Measurements from ENCODE around the gene AFAP1L2. TPM values are rescaled to one million over a fixed set of nuclear protein-coding genes. Genes with fewer than 3 reads are reported as not detected.

Gene AFAP1L2
- polyA plus RNA-seq, 3 donors: 0.01 to 0.43 TPM; not detected in 1

DNA sequence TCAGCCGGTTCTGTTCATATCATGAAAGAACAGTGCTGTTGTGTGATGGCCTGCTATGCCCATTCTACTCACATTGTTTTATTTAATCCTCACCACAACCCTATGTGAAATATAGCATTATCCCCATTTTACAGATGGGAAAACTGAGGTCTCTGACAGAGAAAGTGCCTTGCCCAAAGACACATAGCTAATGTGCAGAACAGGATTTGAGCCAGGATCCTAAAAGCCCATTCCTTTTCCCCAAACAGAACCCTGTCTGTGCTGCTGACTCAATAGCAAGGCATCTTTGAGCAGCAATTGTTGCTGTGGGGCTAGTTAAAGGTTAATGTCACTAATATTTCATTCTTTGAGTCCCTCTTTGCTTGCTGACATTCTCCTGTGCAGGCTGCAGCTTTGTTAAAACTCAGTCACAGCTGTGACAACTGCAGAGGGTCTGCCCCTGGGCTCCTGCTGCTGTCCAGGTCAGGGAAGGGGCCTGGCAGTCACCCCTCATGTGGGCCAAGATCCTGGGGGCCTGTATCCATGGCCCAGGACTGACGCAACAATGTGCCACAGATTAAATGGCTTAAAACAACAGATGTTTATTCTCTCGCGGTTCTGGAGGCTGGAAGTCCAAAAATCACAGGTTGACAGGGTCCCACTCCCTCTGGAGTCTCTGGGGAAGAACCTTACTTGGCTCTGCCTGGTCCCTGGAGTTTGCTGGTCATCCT is 40.4 kb downstream of the AFAP1L2 start:
- no peak overlapping the region for H3K27ac ChIP-seq (ENCODE audit: low read depth in 1 of 2, low read length in 2 of 2)
- Mint-ChIP-seq H3K4me3 (no peak overlapping the region), H3K9me3 (peaks cover 0 to 3% (median 0%) of the 10 kb centered on the region in 7 donors), H3K27me3 (ENCODE audit: low read depth in 3 of 3) (peaks cover 0 to 5% (median 2%) of the 10 kb centered on the region in 3 donors), H3K27ac (peak overlapping the region in 1 of 7 donors; percentile 41), H3K4me1 (no peaks in the 10 kb centered on the region), H3K36me3 (no peaks in the 10 kb centered on the region)
- no peak overlapping the region for H2AFZ ChIP-seq (ENCODE audit: insufficient read depth, low read depth, low read length, poor library complexity, severe bottlenecking)
- no peak for DNase-seq
- TF ChIP-seq, protein P1, sequence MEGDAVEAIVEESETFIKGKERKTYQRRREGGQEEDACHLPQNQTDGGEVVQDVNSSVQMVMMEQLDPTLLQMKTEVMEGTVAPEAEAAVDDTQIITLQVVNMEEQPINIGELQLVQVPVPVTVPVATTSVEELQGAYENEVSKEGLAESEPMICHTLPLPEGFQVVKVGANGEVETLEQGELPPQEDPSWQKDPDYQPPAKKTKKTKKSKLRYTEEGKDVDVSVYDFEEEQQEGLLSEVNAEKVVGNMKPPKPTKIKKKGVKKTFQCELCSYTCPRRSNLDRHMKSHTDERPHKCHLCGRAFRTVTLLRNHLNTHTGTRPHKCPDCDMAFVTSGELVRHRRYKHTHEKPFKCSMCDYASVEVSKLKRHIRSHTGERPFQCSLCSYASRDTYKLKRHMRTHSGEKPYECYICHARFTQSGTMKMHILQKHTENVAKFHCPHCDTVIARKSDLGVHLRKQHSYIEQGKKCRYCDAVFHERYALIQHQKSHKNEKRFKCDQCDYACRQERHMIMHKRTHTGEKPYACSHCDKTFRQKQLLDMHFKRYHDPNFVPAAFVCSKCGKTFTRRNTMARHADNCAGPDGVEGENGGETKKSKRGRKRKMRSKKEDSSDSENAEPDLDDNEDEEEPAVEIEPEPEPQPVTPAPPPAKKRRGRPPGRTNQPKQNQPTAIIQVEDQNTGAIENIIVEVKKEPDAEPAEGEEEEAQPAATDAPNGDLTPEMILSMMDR (IDR thresholded peaks at IDR 0.05): no peak
- no peaks in the 10 kb centered on the region for H3K9me3 ChIP-seq (replicated peaks in 1 of 2; ENCODE audit: control insufficient read depth in 1 of 2, insufficient read depth in 1 of 2, low read length in 2 of 2)
- intact Hi-C loops (cut with micrococcal nuclease): no loop called here
- H3K79me2 ChIP-seq (ENCODE audit: insufficient read depth, low read length): no peaks in the 10 kb centered on the region
- H3K4me2 ChIP-seq (replicated peaks; ENCODE audit: extremely low read depth, low read length, poor library complexity, severe bottlenecking): no peak overlapping the region
- no peaks in the 10 kb centered on the region for H3K36me3 ChIP-seq (replicated peaks in 1 of 2; ENCODE audit: control insufficient read depth in 1 of 2, insufficient read depth in 2 of 2, low read length in 2 of 2)
- H3K9ac ChIP-seq (ENCODE audit: insufficient read depth, low read length, poor library complexity, severe bottlenecking): no peak overlapping the region
- no peaks in the 10 kb centered on the region for H3K27me3 ChIP-seq (ENCODE audit: control insufficient read depth in 2 of 2, insufficient read depth in 2 of 2, low read length in 2 of 2)
- H3K4me3 ChIP-seq (replicated peaks in 1 of 3; ENCODE audit: low read depth in 2 of 3, low read length in 3 of 3): no peak overlapping the region
- no peaks in the 10 kb centered on the region for H4K20me1 ChIP-seq (ENCODE audit: insufficient read depth, low read length)
- 92% methylated on average over 3 of the region's 4 CpGs for WGBS (ENCODE audit: insufficient coverage)
- no peaks in the 10 kb centered on the region for H3K4me1 ChIP-seq (ENCODE audit: control insufficient read depth in 1 of 2, insufficient read depth in 2 of 2, low read length in 2 of 2)

DNA sequence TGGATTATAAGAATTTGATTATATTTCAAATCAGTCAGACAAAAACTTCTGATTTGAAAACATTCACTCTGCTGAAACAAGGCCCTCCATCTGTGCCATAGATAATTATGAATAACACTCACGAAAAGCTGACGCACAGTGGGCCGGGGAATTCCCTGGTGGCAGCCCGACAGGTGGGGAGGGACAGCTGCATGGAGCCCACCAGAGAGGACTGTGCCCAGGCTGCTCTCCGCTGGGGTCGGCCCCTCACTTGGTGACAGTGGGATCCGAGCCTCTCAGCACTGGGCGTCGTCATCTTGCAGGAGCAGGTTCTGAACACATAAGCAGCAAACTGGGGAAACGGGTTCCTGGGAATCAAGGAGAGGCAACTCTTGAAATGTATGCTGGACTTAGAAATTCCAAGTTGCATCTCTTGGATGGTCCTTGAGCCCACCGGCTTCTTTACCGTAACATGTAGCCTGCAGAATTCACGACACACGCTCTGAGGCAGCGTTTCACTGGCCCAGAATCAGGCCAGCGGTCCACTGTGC is 41.4 kb downstream of the AFAP1L2 start:
- H3K36me3 Mint-ChIP-seq: no peaks in the 10 kb centered on the region
- no peaks in the 10 kb centered on the region for H3K79me2 ChIP-seq (ENCODE audit: insufficient read depth, low read length)
- intact Hi-C loops (cut with micrococcal nuclease): no loop called here
- DNase-seq: no peak
- H2AFZ ChIP-seq (ENCODE audit: insufficient read depth, low read depth, low read length, poor library complexity, severe bottlenecking): no peak overlapping the region
- H3K9ac ChIP-seq (ENCODE audit: insufficient read depth, low read length, poor library complexity, severe bottlenecking): no peak overlapping the region
- no peaks in the 10 kb centered on the region for H3K4me1 ChIP-seq (ENCODE audit: control insufficient read depth in 1 of 2, insufficient read depth in 2 of 2, low read length in 2 of 2)
- TF ChIP-seq, protein P1 (IDR thresholded peaks at IDR 0.05): no peak
- WGBS (ENCODE audit: insufficient coverage): 94% methylated on average over 14 of the region's 16 CpGs
- H3K36me3 ChIP-seq (replicated peaks in 1 of 2; ENCODE audit: control insufficient read depth in 1 of 2, insufficient read depth in 2 of 2, low read length in 2 of 2): no peaks in the 10 kb centered on the region
- no peak overlapping the region for H3K4me3 Mint-ChIP-seq
- H3K4me2 ChIP-seq (replicated peaks; ENCODE audit: extremely low read depth, low read length, poor library complexity, severe bottlenecking): no peak overlapping the region
- peaks cover 1 to 6% (median 2%) of the 10 kb centered on the region in 3 donors for H3K27me3 Mint-ChIP-seq (ENCODE audit: low read depth in 3 of 3)
- no peaks in the 10 kb centered on the region for H3K9me3 ChIP-seq (replicated peaks in 1 of 2; ENCODE audit: control insufficient read depth in 1 of 2, insufficient read depth in 1 of 2, low read length in 2 of 2)
- no peak overlapping the region for H3K4me3 ChIP-seq (replicated peaks in 1 of 3; ENCODE audit: low read depth in 2 of 3, low read length in 3 of 3)
- peaks cover 0 to 3% (median 0%) of the 10 kb centered on the region in 7 donors for H3K9me3 Mint-ChIP-seq
- H3K27ac Mint-ChIP-seq: no peak overlapping the region
- H3K27ac ChIP-seq (ENCODE audit: low read depth in 1 of 2, low read length in 2 of 2): no peak overlapping the region
- no peaks in the 10 kb centered on the region for H3K4me1 Mint-ChIP-seq
- H4K20me1 ChIP-seq (ENCODE audit: insufficient read depth, low read length): no peaks in the 10 kb centered on the region
- no peaks in the 10 kb centered on the region for H3K27me3 ChIP-seq (ENCODE audit: control insufficient read depth in 2 of 2, insufficient read depth in 2 of 2, low read length in 2 of 2)
